SK-N-SH (cell line): ENCODE results near the gene LPGAT1.

Experiments
- ELF1 ChIP-seq: IDR thresholded peaks from 2 replicates; pipeline ENCODE4 v1.4.0; 2012
- EZH2phosphoT487 ChIP-seq: fragments of 200-600 bp; sonication (generic); IDR thresholded peaks from 2 replicates; pipeline ENCODE4 v1.6.1; 2017; ENCODE audit warnings: low read depth, mixed run types, mild to moderate bottlenecking, antibody characterized with exemption, moderate library complexity, borderline replicate concordance
- FOSL2 ChIP-seq: IDR thresholded peaks from 2 replicates; pipeline ENCODE4 v1.4.0; 2012; ENCODE audit warnings: low read depth, mild to moderate bottlenecking, moderate library complexity, borderline replicate concordance
- JUND ChIP-seq: IDR thresholded peaks from 2 replicates; pipeline ENCODE4 v1.4.0; 2012
- TAF1 ChIP-seq: IDR thresholded peaks from 2 replicates; pipeline ENCODE4 v1.6.1; 2012; ENCODE audit warnings: low read depth, mild to moderate bottlenecking, low read length, moderate library complexity, borderline replicate concordance
- YY1 ChIP-seq: IDR thresholded peaks from 2 replicates; pipeline ENCODE4 v1.4.0; 2012; ENCODE audit warnings: low read depth, mild to moderate bottlenecking
- TF ChIP-seq, protein P1 (sequence below): fragments of 200-600 bp; sonication (generic); IDR thresholded peaks from 2 replicates; pipeline ENCODE4 v1.6.1; 2017; ENCODE audit warnings: antibody characterized with exemption, mild to moderate bottlenecking, moderate library complexity

DNA sequence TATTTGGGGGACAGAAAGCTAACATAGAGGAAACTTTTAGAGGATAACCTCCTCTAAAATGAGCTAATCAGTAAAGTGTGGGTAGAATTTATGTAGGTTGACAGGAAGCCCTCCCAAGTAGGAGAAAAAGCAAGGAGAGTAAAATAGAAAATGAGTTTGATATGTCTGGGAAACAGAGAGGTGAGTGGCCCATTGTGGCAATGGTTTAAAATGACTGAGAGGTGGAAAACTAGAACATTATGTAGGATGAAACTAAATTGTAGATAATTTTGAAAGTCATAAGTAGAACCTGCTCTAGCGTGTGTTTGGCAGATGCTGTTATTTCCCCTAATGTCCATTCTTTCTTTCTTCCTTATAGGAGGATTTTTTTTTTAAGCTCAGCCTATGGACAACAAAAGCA lies 8.5 kb upstream of the LPGAT1 start:
- TF ChIP-seq ELF1 (no peak), EZH2phosphoT487 (no peak), TAF1 (no peak), FOSL2 (no peak), YY1 (no peak), JUND (no peak)
- TF ChIP-seq, protein P1, sequence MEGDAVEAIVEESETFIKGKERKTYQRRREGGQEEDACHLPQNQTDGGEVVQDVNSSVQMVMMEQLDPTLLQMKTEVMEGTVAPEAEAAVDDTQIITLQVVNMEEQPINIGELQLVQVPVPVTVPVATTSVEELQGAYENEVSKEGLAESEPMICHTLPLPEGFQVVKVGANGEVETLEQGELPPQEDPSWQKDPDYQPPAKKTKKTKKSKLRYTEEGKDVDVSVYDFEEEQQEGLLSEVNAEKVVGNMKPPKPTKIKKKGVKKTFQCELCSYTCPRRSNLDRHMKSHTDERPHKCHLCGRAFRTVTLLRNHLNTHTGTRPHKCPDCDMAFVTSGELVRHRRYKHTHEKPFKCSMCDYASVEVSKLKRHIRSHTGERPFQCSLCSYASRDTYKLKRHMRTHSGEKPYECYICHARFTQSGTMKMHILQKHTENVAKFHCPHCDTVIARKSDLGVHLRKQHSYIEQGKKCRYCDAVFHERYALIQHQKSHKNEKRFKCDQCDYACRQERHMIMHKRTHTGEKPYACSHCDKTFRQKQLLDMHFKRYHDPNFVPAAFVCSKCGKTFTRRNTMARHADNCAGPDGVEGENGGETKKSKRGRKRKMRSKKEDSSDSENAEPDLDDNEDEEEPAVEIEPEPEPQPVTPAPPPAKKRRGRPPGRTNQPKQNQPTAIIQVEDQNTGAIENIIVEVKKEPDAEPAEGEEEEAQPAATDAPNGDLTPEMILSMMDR: no peak
